ENCODE measurements around the gene GNG5.
A peak's percentile ranks its signal among the peaks of the same experiment; 100 is the strongest.
"Not testable (repeated sequence)": the region's sequence is repeated elsewhere in the genome, so short reads cannot be mapped to it uniquely, and the experiment has no call there.

Gene GNG5

GRCh38 chr1:84481317-84481716, 25.1 kb downstream of the GNG5 start:
- no peak for DNase-seq

GRCh38 chr1:84480650-84481049, 25.7 kb downstream of the GNG5 start:
- no peak for DNase-seq

- DNase-seq, result no peak
Measured at GRCh38 chr1:84479998-84480397, 26.4 kb downstream of the GNG5 start.

GRCh38 chr1:84478876-84479868, 27.2 kb downstream of the GNG5 start, which contains the start of gene RPF1:
Gene RPF1, plus strand, starts transcription at chr1:84479266. Its CDS starts 16 bp downstream, at chr1:84479282.
- peak; percentile 71 for DNase-seq

GRCh38 chr1:84476225-84476624, 30.2 kb downstream of the GNG5 start:
- DNase-seq, result no peak

- no peak for DNase-seq
Measured at GRCh38 chr1:84467298-84467697, 39.1 kb downstream of the GNG5 start.

GRCh38 chr1:84462118-84462517, 44.3 kb downstream of the GNG5 start:
- DNase-seq, result no peak

- no peak for DNase-seq
Measured at GRCh38 chr1:84452436-84452835, 53.9 kb downstream of the GNG5 start.

GRCh38 chr1:84450910-84451309, 55.5 kb downstream of the GNG5 start:
- no peak for DNase-seq

- DNase-seq, result not testable (repeated sequence)
Measured at GRCh38 chr1:84448704-84449103, 57.7 kb downstream of the GNG5 start.
